Islet precursor cell (in vitro differentiated cells): Measurements from ENCODE around the gene CFAP141.
A peak's percentile ranks its signal among the peaks of the same experiment; 100 is the strongest.
"Not testable (repeated sequence)": the region's sequence is repeated elsewhere in the genome, so short reads cannot be mapped to it uniquely, and the experiment has no call there.

Experiments used
- DNase-seq: peaks from one replicate; pipeline ENCODE4 v3.0.0-alpha.2; 2018

The CFAP141 gene

DNA sequence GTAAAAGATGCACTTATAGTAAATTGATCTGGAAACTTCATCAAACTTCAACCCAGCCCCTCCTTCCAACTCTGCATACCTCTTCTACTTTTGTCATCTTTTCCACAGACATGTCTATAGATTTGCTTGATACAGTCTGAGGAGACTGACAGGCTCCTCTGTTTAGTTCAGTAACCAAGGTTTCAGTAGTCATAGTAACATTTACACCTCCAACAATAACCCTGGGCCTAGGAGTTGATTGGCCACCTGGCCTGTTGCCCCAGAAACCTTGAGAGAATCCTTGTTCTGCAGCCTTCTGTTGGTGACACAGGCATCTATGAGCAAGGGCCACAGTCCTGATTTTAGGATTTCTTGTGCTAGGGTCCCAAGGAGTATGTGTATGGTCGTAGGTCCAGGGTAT, at the start of gene CFAP141:
CFAP141 (minus strand) TSS at position 138 of the 400 bp plus-strand sequence; CDS start at position 112, 26 bp downstream.
- DNase-seq: no peak

DNA sequence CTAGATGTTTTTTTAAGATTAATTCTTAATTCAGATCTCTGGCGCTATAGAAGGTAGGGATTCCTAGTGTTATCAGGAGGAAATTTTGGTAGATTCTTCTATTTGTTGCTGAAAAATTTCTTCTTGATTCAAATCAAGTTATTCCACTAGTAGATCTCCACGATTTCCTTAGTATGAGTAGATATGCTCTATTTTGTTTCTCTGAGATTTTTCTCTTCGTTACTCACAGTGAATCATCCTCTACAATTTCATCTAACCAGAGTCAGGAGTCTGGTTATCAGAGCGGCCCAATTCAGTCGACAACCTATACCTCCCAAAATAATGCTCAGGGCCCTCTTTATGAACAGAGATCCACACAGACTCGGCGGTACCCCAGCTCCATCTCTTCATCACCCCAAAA, 47.5 kb upstream of the CFAP141 start:
- DNase-seq: no peak

DNA sequence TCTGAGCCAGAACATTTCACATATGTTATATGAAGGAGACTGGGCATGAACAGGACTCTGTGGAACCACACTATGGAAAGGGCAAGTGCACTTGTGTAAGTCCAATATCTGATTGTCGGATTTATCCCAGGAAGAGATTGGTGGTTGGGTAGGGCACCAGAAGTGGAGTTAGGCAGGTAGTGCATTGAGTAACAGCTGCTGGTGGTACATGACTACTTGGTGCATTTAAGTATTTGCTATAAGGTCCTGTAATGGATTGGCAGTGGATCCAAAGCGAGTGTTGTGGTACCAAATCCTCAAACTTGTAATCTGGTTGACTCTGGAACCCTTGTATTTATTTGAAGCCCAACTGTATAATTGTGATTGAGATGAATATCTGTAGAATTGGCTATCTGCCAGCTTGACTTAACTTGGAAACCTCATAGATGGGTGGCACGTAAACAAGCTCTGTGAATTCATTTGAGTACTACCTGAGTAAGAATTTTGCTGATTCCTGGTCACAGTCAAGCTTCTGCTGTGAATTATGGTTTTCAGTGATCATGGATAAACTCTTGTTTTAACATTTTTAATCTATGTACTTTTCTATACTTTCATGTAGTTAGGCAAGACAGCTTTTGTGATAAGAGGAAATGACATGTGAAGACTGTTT, 35.7 kb upstream of the CFAP141 start:
- no peak for DNase-seq

DNA sequence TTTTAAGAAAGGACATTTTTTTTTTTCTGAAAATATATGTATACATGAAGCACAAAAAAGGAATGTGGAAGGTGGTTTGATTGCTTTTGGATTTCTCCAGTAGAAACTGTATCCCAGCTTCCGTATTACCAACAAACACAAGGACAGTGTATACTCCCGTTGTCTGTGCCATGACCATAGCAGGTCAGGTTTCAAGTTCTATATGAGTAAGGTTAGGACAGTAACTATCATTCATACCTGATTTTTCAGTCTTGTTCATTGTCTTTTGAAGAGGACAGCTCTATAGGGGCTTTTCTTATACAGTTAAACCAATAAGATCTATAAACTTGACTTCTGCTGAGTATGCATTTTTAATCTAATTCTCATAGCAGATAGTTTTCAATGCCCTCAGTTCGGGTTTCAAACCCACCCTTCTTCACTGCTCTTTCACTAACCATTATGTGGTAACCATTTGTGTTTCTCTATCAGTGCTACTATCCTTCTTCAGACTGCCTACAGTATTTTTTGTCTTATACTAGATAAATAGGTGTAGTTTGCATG, 34.2 kb upstream of the CFAP141 start:
- DNase-seq: no peak

DNA sequence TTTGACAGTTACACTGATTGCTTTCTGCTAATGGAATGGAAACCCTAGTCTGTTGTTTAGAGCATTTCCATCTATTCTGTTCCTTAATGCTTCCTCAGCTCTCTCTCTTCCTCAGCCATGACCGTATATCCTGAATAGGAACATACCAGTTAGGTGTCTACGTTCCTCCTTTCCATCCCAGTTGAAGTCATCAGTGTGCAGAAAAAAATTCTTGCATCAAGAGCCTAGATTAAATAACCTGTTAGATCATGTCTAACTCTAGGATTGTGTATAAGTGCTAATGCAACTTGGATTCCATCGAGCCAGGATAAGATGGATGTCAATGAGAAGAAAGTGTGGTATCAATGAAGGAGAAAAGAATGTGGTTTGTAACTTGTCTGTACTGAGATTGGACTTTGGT, 33.4 kb upstream of the CFAP141 start:
- DNase-seq: no peak

DNA sequence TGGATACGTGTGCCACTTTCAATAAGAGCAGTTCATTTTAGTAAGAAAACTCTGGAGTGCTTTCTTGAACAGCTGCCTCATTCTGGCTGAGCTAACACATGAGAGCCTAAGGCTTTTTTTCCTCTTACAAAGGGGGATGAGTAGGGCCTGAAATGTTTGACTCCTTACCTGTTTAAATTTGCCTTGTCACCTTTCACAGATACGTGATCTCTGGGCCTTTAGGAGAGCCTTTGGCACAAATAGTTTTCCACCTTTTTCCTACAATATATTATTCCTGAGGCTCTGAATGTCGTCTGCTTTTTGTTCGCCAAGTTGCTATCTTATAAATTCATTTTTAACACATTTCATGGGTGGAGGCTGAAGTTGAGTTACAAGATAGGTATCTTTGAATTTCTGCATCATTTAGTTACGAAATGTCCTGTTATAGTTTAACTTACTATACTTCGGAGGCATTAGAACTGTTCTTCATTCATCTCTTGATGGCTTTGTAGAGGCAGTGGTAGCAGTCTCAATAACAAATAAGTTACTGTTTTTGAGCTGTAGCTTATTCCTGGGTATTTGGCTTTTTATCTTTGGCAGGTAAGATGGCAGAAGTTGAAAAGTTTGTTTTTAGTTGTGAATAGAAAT, 31.9 kb upstream of the CFAP141 start:
- DNase-seq: no peak

DNA sequence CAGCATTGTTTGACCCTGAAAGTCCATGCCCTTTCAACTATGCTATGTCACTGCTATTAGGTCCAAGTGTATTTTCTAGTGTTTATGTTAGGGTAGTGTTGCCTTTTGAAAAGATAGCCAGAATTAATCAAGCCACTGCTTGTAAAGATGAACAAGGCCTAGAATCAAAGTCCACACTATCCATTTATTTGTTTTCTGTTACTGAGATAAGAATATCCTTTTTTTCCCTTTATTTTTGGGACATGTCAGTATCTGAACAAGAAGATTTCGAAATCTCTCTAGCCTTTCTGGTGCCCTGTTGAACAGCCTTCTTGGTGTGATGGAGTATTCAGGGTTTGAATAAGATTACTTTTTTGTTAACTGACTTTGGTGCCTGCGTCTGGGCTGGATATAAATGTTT, 31.3 kb upstream of the CFAP141 start:
- DNase-seq: no peak

DNA sequence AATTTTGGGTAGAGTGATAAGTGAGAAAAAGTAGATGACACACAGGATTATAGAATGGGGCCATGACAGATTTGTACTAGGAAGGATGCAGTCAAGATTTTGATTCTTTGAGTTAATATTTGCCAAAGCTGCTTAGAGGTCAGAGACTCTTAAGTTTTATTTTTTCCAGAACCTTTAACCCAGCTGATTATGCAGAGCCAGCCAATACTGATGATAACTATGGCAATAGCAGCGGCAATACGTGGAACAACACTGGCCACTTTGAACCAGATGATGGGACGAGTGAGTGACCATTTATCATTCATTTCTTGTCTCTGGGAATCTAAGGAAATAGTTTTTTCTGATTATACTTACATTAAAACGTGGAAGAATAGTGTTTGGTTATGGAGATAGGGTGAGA, 30.7 kb upstream of the CFAP141 start:
- DNase-seq: no peak

DNA sequence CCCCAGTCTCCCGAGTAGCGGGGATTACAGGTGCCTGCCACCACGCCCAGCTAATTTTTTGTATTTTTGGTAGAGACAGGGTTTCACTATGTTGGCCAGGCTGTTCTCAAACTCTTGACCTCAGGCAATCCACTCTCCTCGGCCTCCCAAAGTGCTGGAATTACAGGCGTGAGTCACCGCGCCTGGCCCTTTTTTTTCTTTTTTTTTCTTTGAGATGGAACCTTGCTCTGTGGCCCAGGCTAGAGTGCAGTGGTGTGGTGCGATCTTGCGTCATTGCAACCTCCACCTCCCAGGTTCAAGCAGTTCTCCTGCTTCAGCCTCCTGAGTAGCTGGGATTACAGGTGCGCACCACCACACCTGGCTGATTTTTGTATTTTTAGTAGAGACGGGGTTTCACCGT, 27.0 kb upstream of the CFAP141 start:
- DNase-seq: peak; percentile 56

DNA sequence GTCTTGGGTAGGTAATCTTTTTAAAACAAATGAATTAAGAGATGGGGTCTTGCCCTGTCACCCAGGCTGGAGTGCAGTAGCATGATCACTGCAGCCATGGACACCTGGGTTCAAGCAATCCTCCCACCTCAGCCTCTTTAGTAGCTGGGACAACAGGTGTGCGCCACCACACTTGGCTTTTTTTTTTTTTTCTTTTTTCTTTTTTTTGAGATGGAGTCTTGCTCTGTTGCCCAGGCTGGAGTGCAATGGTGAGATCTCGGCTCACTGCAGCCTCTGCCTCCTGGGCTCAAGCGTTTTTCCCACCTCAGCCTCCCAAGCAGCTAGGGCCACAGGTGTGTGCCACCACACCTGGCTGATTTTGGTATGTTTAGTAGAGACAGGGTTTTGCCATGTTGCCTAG, 25.0 kb upstream of the CFAP141 start:
- DNase-seq: not testable (repeated sequence)

DNA sequence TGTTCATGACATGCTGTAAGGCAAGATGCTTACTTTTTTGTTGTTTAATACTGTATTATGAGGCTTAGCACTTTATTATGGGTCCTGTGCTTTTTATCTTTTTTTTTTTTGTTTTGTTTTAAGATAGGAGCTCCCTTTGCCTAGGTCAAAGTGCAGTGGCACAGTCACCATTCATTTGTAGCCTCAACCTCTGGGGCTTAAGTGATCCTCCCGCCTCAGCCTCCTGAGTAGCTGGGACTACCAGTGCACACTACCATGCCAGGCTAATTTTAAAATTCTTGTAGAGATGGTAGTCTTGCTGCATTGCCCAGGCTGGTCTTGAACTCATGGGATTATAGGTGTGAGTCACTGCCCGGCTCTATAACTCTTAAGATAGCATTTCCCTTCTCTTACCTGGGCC, 19.2 kb upstream of the CFAP141 start:
- no peak for DNase-seq

DNA sequence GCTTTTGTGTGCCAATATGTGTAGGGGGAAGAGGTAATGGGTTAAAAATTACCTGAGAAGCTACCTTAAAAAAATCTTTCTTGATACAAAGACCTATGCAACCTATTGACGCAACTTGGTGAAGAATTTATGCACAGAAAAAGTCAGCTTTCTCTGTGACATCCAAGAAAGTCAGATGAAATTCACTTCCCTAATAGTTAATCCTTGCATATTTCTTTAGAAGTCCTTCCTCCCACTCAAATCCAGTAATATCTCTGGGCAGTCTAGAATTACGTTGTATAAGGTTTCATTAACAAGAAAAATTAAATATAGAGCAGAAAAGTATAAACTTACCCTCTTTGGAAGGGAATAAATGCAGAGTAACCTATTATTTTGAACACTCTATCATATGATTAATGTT, 17.5 kb upstream of the CFAP141 start:
- no peak for DNase-seq

DNA sequence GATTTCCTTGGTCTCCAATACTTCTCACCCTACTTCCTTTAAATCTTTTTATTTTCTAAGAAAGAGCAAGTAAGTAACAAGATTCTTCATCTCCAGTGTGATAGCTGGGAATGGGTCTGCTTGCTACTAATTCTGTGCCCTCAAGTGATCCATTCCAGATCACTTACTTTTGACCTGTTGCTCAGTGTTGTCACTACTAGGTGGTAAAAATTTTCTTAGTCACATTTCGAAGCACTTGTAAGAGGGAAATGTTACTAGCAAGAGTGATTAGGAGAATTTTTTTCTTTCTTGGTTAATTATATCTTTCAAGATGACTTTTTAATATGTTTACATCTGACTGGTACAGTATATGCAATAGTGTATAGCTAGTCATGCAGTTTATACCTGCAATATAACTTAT, 16.8 kb upstream of the CFAP141 start:
- DNase-seq: no peak

DNA sequence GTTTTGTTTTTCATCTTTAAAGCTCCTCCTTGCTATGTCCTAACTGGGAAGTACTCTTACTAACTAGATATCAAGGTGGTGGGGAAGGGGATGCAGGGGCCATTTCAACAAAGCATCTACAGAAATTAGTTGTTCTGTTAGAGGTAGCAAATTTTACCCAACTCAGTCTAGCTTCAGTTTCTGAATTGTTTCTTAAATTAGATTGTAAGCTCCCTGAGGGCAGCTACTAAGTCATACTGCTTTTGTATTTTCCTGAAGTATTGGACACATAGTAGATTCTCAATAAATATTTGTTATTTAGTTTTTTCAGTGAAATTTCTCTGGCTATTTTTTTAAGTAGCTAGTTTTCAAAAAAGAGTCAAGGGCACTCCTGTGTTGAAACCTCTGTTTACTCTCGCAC, 16.4 kb upstream of the CFAP141 start:
- DNase-seq: no peak

DNA sequence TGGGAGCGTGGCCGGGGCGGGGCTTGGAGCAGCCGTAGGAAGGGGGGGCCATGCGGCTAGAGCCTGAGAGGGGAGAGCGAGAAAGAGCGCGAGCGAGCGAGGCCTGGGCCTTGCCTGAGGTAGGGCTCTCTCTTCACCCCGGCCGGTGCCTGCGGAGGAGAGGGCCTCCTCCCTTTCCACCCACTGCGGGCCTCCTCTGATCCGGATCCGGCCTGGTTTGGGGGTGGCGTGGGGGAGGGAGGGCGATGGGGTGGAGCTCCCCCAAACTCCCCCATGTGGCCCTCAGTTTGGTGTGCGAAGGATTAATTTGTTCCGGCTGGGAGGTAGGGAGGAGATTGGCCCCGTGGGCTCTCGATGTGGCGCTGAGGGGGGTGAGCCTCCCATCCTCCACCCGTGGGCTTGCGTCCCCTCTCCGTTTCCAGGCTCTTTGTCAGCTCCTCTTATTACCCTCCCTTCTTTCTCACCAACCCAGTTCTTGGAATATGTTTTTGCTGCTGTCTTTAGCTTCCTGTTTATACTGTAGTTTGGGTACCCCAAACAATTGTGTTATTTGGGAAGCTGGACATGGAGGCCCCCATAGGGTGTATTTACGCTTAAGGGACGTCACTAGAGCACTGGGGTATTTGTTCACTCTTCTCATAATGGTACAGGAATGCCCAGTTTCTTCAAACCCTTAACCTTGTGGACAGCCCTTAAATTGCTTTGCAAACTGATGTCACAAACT, 15.3 kb upstream of the CFAP141 start:
- peak; percentile 65 for DNase-seq

DNA sequence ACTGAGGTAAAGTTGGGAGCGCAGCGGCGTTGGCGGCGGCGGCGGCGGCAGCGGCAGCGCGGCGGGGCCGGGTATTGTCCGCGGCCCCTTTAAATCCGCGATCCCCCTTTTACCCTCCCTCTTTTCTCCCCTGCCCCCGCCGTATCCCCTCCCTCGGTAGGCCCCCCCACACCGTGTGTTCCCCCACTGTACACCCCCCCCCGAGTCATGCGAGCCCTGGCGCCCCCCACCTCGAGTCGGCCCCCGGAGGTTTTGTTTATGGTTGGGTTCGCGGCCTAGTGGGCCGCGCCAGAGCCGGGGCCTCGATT, 14.8 kb upstream of the CFAP141 start:
- DNase-seq: no peak

DNA sequence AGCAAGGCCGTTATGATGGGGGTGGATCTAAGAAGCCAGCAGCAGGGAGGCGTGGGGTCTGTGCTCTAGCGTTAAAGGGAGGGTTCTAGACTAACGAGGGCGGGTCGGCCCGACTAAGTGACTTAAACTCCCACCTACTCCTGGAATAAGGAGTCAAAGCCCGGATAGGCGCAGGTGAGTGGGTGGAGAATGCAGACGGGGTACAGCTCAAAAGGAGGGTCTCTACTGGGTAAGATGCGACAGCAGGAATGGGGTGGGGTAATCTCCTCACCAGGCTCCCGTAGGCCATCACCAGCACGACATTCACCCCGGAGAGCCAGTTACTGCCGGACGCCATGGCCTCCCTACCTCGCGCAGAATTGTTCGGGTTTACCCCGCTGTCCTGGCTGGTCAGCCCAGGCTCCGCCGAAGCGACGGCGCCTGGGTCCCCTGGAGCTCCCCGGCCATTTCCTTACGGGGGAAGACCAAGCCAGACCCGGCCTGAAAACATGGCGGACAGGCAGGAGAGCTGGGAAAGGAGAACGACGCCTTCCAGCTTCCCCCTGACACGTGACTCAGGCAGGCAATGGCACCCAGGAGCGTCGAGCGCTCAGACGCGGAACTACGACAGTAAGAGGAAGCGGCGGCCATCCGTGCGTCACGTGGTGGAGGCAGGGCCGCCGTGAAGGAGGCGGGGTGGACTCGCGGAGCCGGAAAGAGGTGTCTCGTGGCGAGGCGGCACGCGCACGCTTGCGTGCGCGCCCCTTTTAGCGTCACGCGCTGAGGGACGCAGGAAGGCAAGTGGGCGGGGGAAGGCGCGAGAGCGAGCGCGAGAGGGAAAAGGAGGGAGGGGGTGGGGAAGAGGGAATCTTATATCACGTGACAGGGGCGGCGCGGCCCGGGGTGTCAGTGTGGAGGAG, 14.2 kb upstream of the CFAP141 start, which contains the start of gene UBAP2L:
UBAP2L (plus strand) TSS at position 885 of the 899 bp plus-strand sequence. CDS start 4,169 bp downstream, outside the sequence.
- peak; percentile 100 for DNase-seq

DNA sequence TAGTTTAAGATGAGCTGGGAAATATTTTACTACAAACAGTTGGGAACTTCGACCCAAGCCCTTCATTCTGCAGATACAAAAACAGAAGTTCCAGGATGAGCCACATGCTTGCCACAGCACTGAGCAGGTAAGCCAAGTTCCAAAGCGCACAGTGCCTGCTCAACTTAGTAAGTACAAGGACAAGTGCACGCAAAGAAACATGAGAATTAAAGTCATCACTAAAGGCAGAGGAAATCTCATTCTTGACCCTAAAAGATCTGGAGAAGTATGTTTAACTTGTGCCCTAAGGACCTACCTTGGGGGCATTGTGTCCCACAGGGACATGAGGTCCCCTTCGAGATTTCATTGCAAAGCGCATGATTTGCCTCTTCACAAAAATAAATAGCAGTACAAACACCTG, 13.4 kb upstream of the CFAP141 start:
- DNase-seq: peak; percentile 56

DNA sequence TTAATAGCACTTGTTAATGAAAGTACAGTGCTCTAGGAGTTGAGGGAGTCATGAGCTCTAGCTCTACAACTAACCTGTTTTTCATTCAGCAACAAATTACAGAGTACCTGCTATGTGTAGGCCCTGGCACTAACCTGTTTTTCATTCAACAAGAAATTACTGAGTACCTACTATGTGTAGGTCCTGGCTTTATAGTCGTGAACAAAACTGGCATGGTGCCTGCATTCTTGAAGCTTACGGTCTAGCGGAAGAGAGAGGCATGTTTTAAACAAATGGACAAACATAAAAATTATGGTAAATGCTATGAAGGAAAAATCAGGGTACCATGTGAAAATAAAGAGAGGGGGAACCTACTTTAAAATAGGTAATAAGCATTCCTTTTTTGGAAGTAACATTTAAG, 12.4 kb upstream of the CFAP141 start:
- no peak for DNase-seq

DNA sequence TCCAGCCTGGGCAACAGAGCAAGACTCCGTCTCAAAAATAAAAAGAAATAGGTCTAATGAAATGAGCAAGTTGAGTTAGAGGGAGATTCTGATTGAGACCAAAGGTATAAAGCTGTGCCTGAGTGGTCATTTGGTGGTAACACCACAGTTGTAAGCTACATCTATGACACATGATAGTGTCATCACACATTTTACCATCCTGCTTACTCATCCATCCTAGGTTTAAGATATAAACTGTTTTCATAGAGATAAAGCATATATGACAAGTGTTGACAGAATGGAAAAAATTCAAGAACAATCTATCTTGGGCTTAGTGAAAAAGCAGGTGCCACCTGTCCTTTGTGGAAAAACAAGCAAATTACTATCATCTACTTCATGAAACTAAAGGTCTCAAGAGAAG, 7.1 kb upstream of the CFAP141 start:
- no peak for DNase-seq

DNA sequence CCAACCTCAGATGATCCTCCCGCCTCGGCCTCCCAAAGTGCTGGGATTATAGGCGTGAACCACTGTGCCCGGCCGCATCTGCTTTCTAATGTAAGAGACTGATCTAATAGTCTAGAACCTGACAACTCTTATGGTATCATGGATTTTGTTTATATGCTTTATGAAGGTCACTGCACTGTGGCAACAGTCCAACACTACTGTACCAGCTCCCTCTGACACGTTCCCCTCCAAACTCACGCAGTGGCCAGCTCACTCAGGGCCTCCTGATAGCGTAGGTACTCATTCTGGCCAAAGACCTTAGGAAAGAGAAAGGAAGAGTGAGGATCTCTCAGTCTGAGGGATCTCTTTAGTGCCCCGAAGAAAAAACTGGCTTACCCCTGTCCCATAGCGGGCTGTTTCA, 6.0 kb upstream of the CFAP141 start:
- no peak for DNase-seq

DNA sequence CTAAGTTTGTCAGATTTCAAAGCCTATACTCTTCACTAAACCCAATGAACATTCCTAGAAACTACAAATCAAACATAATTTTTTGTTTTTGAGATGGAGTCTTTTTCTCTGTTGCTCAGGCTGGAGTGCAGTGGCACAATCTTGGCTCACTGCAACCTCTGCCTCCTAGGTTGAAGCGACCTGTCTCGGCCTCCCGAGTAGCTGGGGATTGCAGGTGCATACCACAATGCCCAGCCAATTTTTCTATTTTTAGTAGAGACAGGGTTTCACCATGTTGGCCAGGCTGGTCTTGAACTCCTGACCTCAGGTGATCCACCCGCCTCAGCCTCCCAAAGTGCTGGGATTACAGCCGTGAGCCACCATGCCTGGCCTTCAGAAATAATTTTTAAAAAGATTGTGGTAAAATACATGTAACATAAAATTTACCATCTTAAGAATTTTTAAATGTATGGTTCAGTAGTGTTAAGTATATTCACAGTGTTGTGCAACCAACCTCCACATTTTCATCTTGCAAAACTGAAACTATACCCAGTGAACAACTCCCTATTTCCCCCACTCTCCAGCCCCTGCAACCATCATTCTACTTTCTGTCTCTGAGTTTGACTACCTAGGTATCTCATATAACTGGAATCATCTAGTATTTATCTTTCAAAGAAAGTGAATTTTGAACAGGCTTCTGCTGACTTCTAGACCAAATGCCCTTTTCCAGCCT, 2.7 kb upstream of the CFAP141 start:
- DNase-seq: no peak
